Lung (tissue), 12 donors: Measurements from ENCODE around the gene UST. TPM values are rescaled to one million over a fixed set of nuclear protein-coding genes. Genes with fewer than 3 reads are reported as not detected.
"Not testable (repeated sequence)": the region's sequence is repeated elsewhere in the genome, so short reads cannot be mapped to it uniquely, and the experiment has no call there.

Experiments
- ATAC-seq: fragments of 200-7000 bp; cut with Tn5 transposase; one replicate; pipeline ENCODE4 v1.9.1; 2020; ENCODE audit warnings: moderate number of reproducible peaks; ENCODE audit not compliant: insufficient read depth, low FRiP score
- DNase-seq, 3 donors: peaks; one replicate each; pipeline ENCODE4 v3.0.0-alpha.2; 2013 to 2017
- H3K27ac ChIP-seq, 2 donors: one replicate each; pipeline ENCODE4 v1.5.1; 2013; ENCODE audit warnings: mild to moderate bottlenecking in 2 of 2, moderate library complexity in 2 of 2, control low read depth in 1 of 2, inconsistent platforms in 1 of 2, low read depth in 1 of 2, low read length in 1 of 2
- H3K27me3 ChIP-seq, 3 donors: one replicate each; pipeline ENCODE4 v1.5.1; 2013; ENCODE audit warnings: low read length in 2 of 3; ENCODE audit not compliant: control insufficient read depth in 3 of 3, insufficient read depth in 3 of 3
- H3K36me3 ChIP-seq, 4 donors: one replicate each; pipeline ENCODE4 v1.5.1; 2013; ENCODE audit warnings: low read length in 4 of 4, mild to moderate bottlenecking in 1 of 4, moderate library complexity in 1 of 4; ENCODE audit not compliant: control insufficient read depth in 4 of 4, insufficient read depth in 4 of 4
- H3K4me1 ChIP-seq, 5 donors: one replicate each; pipeline ENCODE4 v1.5.1; 2013; ENCODE audit warnings: low read length in 5 of 5, mild to moderate bottlenecking in 2 of 5, moderate library complexity in 1 of 5; ENCODE audit not compliant: control insufficient read depth in 5 of 5, insufficient read depth in 5 of 5
- H3K4me3 ChIP-seq: one replicate; pipeline ENCODE4 v1.5.1; 2013; ENCODE audit warnings: mild to moderate bottlenecking, control low read depth, moderate library complexity
- H3K9ac ChIP-seq, 2 donors: one replicate each; pipeline ENCODE4 v1.5.1; 2013; ENCODE audit warnings: low read length in 2 of 2, control low read depth in 1 of 2; ENCODE audit not compliant: insufficient read depth in 1 of 2
- H3K9me3 ChIP-seq, 4 donors: one replicate each; pipeline ENCODE4 v1.5.1; 2013; ENCODE audit warnings: low read length in 3 of 4, mild to moderate bottlenecking in 1 of 4, moderate library complexity in 1 of 4; ENCODE audit not compliant: control insufficient read depth in 4 of 4, insufficient read depth in 3 of 4
- WGBS, 2 donors: extraction: QIAGEN DNeasy Blood & Tissue Kit; methylation state at CpG; one replicate each; pipeline ENCODE4 v1.1.7; 2013; 5-methylcytosine and 5-hydroxymethylcytosine counted together
- polyA plus RNA-seq, 2 donors: library from polyadenylated mRNA; stranded (reverse); fragments of 200-250 nt; gene quantifications; one replicate each; pipeline ENCODE4 v1.2.1, GENCODE V29; 2013
- total RNA-seq, 2 donors: library from RNA; depleted of rRNA in 1 of 2; stranded (reverse); fragments of >200 nt in 1 of 2; gene quantifications; one replicate each; pipeline ENCODE4 v1.2.1, GENCODE V29; 2014 to 2021
- TF ChIP-seq, protein P1 (sequence below): IDR thresholded peaks from 2 replicates; pipeline ENCODE4 v1.5.1; 2012; ENCODE audit warnings: mild to moderate bottlenecking; ENCODE audit errors: control extremely low read depth, extremely low read depth
- donor health status: control.
- donor health status: control.
- donor health status: Bipolar disorder and iron deficiency.
- donor health status: healthy.
- donor health status: DM: yes; HTN: yes; CAD: no.

The UST gene
- total and polyA plus RNA-seq, 4 donors: 4.5 to 24.0 (median 7.1) TPM

DNA sequence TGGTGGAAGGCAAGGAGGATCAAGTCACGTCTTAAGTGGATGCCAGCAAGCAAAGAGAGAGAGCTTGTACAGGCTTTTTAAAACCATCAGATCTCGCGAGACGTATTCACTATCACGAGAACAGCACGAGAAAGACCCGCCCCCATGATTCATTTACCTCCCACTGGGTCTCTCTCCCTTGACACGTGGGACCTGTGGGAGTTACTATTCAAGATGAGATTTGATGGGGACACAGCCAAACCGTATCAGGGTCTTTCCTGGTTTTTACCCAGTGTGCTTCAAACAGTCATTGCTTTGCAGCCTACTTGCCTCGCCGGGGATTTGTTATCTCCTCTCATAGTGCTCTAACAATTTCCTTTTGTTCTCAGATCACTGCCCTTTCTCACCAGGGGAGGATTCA lies 108.2 kb downstream of the UST start:
- Histone ChIP-seq H3K4me3 (no peak overlapping the region), H3K36me3 (no peaks in the 10 kb centered on the region), H3K27ac (no peak overlapping the region), H3K4me1 (peaks cover 0 to 14% (median 2%) of the 10 kb centered on the region in 5 donors), H3K27me3 (no peaks in the 10 kb centered on the region), H3K9me3 (no peaks in the 10 kb centered on the region), H3K9ac (no peak overlapping the region)
- DNase-seq: no peak
- TF ChIP-seq, protein P1, sequence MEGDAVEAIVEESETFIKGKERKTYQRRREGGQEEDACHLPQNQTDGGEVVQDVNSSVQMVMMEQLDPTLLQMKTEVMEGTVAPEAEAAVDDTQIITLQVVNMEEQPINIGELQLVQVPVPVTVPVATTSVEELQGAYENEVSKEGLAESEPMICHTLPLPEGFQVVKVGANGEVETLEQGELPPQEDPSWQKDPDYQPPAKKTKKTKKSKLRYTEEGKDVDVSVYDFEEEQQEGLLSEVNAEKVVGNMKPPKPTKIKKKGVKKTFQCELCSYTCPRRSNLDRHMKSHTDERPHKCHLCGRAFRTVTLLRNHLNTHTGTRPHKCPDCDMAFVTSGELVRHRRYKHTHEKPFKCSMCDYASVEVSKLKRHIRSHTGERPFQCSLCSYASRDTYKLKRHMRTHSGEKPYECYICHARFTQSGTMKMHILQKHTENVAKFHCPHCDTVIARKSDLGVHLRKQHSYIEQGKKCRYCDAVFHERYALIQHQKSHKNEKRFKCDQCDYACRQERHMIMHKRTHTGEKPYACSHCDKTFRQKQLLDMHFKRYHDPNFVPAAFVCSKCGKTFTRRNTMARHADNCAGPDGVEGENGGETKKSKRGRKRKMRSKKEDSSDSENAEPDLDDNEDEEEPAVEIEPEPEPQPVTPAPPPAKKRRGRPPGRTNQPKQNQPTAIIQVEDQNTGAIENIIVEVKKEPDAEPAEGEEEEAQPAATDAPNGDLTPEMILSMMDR: no peak
- ATAC-seq: no peak
- WGBS, 2 donors: 74% methylated on average over 11 of the region's 11 CpGs

DNA sequence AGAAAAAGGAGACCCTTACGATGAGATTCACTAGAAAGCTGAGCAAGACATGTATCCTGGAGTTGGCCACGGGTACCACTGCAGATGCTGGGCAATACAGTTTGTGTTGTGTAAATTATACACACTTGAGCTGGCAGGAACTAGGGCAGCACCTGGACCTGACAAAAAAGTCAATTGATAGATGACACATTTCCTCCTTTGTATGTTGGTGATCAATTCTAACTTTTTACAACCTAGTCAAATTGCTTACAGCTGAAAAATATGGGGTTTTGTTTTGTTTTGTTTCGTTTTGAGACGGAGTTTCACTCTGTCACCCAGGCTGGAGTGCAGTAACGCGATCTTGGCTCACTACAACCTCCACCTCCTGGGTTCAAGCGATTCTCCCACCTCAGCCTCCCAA lies 108.9 kb downstream of the UST start:
- no peak overlapping the region for H3K9ac ChIP-seq
- H3K4me3 ChIP-seq: no peak overlapping the region
- no peaks in the 10 kb centered on the region for H3K36me3 ChIP-seq
- no peaks in the 10 kb centered on the region for H3K27me3 ChIP-seq
- H3K9me3 ChIP-seq: no peaks in the 10 kb centered on the region
- no peak overlapping the region for H3K27ac ChIP-seq
- ATAC-seq (no peak), DNase-seq (no peak)
- peaks cover 0 to 14% (median 2%) of the 10 kb centered on the region in 5 donors for H3K4me1 ChIP-seq
- TF ChIP-seq, protein P1: no peak
- WGBS, 2 donors: 87 to 93% methylated on average over 7 of the region's 7 CpGs

DNA sequence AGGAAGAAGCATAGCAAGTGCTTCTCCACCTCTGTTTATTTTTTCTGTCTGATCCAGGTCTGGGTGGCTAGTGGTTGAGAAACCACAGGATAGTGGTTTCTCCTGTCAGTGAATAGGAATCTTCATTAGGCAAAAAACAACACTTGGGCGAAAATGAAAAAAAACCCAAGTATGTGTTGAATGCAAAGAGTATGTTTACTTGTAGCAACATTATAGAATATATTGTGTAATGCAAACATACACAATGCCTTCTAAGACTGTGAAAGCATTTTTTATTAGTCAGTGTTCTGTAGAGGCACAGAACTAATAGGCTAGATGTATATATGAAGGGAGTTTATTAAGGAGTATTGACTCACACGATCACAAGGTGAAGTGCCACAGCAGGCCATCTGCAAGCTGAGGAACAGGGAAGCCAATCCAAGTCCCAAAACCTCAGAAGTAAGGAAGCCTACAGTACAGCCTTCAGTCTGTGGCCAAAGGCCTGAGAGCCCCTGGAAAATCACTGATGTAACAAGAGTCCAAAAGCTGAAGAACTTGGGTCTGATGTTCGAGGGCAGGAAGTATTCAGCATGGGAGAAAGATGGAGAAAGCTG lies 111.1 kb downstream of the UST start:
- no peak for ATAC-seq
- H3K27ac ChIP-seq: no peak overlapping the region
- no peak overlapping the region for H3K4me3 ChIP-seq
- H3K36me3 ChIP-seq: no peaks in the 10 kb centered on the region
- no peaks in the 10 kb centered on the region for H3K27me3 ChIP-seq
- 76% methylated on average over 3 of the region's 3 CpGs for whole genome bisulfite sequencing, 2 donors
- TF ChIP-seq, protein P1: no peak
- no peaks in the 10 kb centered on the region for H3K4me1 ChIP-seq
- no peaks in the 10 kb centered on the region for H3K9me3 ChIP-seq
- DNase-seq: no peak
- H3K9ac ChIP-seq: no peak overlapping the region

DNA sequence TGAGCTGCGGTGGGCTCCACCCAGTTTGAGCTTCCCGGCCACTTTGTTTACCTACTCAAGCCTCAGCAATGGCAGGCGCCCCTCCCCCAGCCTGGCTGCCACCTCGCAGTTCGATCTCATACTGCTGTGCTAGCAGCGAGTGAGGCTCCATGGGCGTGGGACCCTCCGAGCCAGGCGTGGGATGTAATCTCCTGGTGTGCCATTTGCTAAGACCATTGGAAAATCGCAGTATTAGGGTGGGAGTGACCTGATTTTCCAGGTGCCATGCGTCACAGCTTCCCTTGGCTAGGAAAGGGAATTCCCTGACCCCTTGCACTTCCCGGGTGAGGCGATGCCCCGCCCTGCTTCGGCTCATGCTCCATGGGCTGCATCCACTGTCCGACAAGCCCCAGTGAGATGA lies 117.3 kb downstream of the UST start:
- not testable (repeated sequence) for H3K27me3 ChIP-seq, H3K27ac ChIP-seq, H3K4me3 ChIP-seq, DNase-seq, H3K36me3 ChIP-seq, H3K9ac ChIP-seq, H3K9me3 ChIP-seq, ATAC-seq
- peaks cover 0 to 15% (median 12%) of the 10 kb centered on the region in 5 donors for H3K4me1 ChIP-seq
- 84 to 88% methylated on average over 15 to 16 of the region's 16 CpGs for WGBS, 2 donors
